Mesodermal cell (in vitro differentiated cells): ENCODE results near the gene DAPP1.

Experiments used
- H3K27ac ChIP-seq: 2 replicates; pipeline ENCODE4 v1.7.0; 2013; ENCODE audit warnings: mild to moderate bottlenecking, low read depth, low read length, moderate library complexity; ENCODE audit not compliant: severe bottlenecking
- H3K36me3 ChIP-seq: 2 replicates; pipeline ENCODE4 v1.7.1; 2013; ENCODE audit warnings: mild to moderate bottlenecking, low read length, moderate library complexity; ENCODE audit not compliant: control insufficient read depth, insufficient read depth
- H3K4me1 ChIP-seq: one replicate; pipeline ENCODE4 v1.7.1; 2013; ENCODE audit warnings: mild to moderate bottlenecking, low read length; ENCODE audit not compliant: insufficient read depth, control insufficient read depth, poor library complexity, severe bottlenecking
- H3K4me3 ChIP-seq: 2 replicates; pipeline ENCODE4 v1.7.0; 2013; ENCODE audit warnings: low read length, control low read depth, mild to moderate bottlenecking; ENCODE audit not compliant: insufficient read depth, poor library complexity, severe bottlenecking; ENCODE audit errors: extremely low read depth
- H3K9me3 ChIP-seq: 2 replicates; pipeline ENCODE4 v1.7.1; 2013; ENCODE audit warnings: mild to moderate bottlenecking, low read length, moderate library complexity; ENCODE audit not compliant: control insufficient read depth
- WGBS, 2 experiments: methylation state at CpG; one replicate each; pipeline ENCODE4 v1.1.5; 2013; ENCODE audit warnings: missing lambda C conversion rate in 2 of 2; ENCODE audit not compliant: insufficient coverage in 2 of 2; 5-methylcytosine and 5-hydroxymethylcytosine counted together

Gene DAPP1

DNA sequence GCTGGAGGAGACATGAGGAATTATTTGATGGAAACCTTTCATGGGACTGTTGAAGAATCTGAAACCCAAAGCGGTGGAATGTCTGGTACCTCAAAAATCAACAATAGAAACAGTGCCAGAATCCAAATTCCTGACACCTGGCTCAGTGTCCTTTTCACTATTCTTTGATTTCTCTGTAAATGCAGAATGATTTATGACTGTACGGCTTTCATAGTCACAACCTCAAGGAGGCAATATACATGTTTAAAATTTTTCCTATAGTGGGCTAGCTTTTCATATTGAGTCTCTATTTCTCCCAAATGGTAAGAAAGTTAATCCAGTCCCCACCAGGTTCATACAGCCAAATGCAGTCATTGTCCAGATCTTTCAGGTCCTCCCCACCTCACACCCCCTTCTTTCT lies 19.3 kb downstream of the DAPP1 start:
- WGBS, 2 experiments: no CpG with 5 or more reads among the region's 2 CpGs
- Histone ChIP-seq H3K4me3 (no peak overlapping the region), H3K36me3 (no peaks in the 10 kb centered on the region), H3K27ac (no peak overlapping the region), H3K9me3 (no peaks in the 10 kb centered on the region), H3K4me1 (peaks cover 3% of the 10 kb centered on the region)

DNA sequence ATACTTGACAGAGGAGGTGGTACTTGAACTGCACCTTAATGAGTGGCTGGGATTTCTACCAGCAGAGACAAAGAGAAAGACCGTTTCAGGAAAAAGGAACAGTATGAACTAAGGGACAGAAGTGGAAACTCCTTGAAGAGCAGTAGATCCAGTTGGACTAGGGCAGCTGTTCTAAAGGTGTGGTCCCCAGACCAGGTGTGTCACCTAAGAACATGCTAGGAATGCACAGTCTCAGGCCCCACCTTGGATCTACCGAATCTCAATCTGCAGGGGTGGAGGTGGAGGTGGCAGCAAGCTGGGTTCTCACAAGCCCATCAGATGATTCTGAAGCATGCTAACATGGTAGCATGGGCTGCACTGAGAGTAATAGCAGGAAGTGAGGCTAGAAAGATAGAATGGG lies 22.3 kb downstream of the DAPP1 start:
- 0 to 50% methylated on average over 1 to 2 of the region's 2 CpGs for WGBS, 2 experiments
- no peak overlapping the region for H3K27ac ChIP-seq
- H3K36me3 ChIP-seq: no peaks in the 10 kb centered on the region
- no peak overlapping the region for H3K4me3 ChIP-seq
- no peaks in the 10 kb centered on the region for H3K9me3 ChIP-seq
- no peaks in the 10 kb centered on the region for H3K4me1 ChIP-seq

DNA sequence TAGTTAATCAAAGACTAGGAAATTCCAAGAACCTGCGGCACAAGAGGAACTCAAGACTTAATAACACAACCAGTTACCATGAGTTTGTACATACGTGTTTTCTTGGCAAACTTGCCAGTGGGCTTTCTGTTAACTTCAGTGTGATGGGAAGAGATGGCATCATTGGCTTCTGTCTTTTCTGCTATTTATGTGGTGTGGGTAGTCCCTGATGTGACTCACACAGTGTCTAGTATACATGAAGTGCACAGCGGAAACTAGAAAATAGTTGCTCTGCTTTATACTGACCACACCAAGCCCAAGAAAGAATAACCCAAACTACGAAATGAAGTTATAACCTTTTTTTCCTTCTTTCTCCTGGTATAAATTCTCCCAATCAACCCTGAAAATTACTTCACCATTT lies 24.5 kb downstream of the DAPP1 start:
- WGBS, 2 experiments: 84 to 100% methylated on average over 1 to 3 of the region's 4 CpGs
- H3K36me3 ChIP-seq: no peaks in the 10 kb centered on the region
- H3K4me1 ChIP-seq: no peaks in the 10 kb centered on the region
- no peak overlapping the region for H3K27ac ChIP-seq
- no peak overlapping the region for H3K4me3 ChIP-seq
- no peaks in the 10 kb centered on the region for H3K9me3 ChIP-seq

DNA sequence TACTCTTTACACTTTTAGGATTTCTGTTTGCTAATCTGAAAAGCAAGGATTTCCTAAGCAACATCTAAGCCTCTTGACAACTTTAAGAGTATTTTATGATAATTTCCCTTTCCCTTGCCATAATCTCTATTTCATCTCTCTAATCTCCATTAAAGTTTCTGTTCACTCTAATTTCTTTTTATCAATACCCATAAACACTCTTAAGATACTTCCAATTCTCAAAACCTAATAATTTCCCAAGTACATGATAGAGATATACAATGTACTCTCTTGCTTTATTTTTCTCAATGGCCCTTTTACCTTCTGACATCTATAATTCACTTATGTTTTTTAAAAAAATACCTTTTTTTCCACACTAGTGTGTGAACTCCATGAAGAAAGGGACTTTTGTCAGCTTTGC lies 26.8 kb downstream of the DAPP1 start:
- H3K4me3 ChIP-seq: no peak overlapping the region
- H3K36me3 ChIP-seq: no peaks in the 10 kb centered on the region
- H3K27ac ChIP-seq: no peak overlapping the region
- H3K4me1 ChIP-seq: no peaks in the 10 kb centered on the region
- no peaks in the 10 kb centered on the region for H3K9me3 ChIP-seq

DNA sequence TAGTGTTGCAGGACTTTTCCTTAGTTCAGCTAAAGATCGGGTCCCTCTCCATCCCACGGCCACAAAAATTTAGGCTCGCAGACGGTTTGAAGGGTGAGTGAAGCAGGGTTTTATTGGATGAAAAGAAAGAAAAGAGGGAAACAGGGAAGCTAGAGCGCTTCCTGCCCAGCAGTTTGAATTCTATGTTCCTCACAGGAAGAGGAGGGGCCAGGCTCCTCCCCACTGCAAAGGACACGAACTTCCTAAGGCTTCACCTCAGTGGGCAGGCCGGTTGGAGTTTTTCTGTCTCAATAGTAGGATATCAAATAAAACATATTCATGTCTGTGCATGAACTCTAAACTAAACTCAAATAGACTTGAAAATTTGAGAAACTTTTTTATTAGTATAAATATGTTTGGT lies 27.4 kb downstream of the DAPP1 start:
- no peaks in the 10 kb centered on the region for H3K4me1 ChIP-seq
- H3K9me3 ChIP-seq: no peaks in the 10 kb centered on the region
- H3K36me3 ChIP-seq: no peaks in the 10 kb centered on the region
- no peak overlapping the region for H3K27ac ChIP-seq
- WGBS, 2 experiments: 83 to 94% methylated on average over 2 to 5 of the region's 7 CpGs
- no peak overlapping the region for H3K4me3 ChIP-seq

DNA sequence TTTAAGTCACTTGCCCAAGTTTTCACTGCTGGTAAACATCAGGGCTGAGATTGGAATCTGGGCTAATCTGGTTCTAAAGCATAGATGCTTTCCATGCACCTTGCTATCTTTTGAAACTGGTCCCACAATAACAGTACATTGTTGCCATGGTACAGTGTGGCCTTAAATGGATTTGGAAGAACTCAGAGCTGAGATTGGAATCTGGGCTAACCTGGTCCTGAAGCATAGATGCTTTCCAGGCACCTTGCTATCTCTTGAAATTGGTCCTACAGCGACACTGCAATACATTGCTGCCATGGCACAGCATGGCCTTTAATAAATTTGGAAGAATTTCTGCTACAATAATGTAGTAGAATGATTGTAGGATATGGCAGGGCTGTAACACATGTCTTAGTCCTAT lies 28.6 kb downstream of the DAPP1 start:
- Histone ChIP-seq H3K4me1 (no peaks in the 10 kb centered on the region), H3K9me3 (no peaks in the 10 kb centered on the region)
- 100% methylated on average over 1 of the region's 1 CpG for WGBS, 2 experiments

DNA sequence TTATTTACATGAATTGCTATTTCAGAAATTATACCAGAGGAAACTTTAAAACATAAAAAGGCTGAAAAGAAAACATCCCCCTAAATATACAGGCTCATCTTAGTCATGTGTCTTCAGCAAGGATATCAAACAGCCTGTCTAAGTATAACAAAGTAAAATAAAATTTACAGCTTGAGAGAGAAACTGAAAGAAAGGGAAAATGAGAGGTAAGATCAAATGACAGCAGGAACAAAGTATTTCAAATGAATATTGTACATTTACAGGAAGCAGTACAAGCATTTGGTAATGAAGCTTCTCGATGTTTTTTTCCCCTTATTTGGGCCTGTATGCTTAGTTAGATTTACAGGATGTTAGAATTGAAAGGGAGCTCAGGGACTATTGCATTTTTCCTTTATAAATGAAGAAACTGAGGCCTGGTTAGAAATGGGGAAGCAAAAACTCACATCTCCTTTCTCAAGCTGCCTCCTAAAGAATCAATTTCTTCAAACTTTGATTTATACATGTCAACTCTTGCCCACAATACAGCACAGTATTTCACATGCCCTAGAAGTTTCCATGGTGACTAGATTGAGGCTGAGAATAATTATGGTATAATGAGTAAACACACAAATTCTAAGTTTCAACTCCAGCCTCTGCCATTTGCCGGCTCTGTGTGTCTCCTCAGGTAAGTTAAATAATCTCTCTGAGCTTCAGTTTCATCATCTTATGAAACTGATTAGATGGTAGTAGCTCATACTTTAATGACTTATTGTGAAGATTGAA lies 29.3 kb downstream of the DAPP1 start:
- Histone ChIP-seq H3K4me3 (no peak overlapping the region), H3K9me3 (no peaks in the 10 kb centered on the region), H3K27ac (no peak overlapping the region), H3K4me1 (no peaks in the 10 kb centered on the region), H3K36me3 (no peaks in the 10 kb centered on the region)
- 90% methylated on average over 2 of the region's 2 CpGs; no CpG with 5 or more reads in 1 of the 2 experiments for WGBS, 2 experiments

More for the DNA sequence above, 28.6 kb downstream of the DAPP1 start:
- no peaks in the 10 kb centered on the region for H3K36me3 ChIP-seq
- H3K4me3 ChIP-seq: no peak overlapping the region
- H3K27ac ChIP-seq: no peak overlapping the region

DNA sequence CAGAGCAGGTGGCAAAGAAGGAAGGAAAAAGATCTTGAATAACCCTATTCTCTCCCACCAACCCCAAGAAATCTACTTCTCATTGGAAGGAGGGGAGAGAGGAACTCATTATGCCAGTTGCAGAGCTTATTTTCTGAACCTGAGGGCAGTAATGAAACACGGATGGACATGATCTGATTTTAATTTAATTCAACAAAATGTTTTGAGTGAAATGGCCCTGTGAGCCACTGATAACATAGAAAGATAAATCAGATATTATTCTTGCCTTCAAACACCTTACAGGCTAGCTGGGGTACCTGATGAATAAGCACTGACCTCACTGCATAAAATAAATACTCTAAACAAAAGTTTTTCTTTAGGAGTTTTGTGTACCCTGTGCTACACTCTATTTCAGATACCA lies 30.3 kb downstream of the DAPP1 start:
- Histone ChIP-seq H3K4me3 (no peak overlapping the region), H3K36me3 (no peaks in the 10 kb centered on the region), H3K27ac (no peak overlapping the region), H3K9me3 (no peaks in the 10 kb centered on the region), H3K4me1 (no peaks in the 10 kb centered on the region)
- WGBS, 2 experiments: no CpG with 5 or more reads among the region's 1 CpG

DNA sequence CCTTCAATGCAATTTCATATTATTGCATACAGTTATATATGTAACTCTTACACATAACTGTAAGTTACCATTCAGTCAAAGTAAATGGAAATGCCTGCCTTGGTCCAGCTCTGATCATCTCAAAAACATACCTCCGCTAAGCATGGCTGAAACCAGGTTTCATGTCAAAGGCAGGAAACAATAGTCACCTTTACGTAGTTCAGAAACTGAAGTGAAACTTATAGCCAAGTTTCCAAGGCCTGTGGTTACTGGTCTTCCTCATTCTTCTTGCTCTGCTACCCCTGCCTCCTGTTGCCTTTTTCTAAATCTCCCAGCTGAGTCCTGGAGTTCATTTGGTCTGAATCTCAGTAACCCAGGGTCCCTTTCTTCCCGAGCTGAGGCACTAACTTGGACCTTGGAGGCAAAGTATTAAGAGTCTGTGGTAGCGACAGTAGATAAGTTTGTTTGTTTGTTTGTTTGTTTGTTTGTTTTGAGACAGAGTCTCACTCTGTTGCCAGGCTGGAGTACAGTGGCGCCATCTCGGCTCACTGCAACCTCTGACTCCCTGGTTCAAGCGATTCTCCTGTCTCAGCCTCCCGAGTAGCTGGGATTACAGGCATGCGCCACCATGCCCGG lies 30.8 kb downstream of the DAPP1 start:
- no peaks in the 10 kb centered on the region for H3K36me3 ChIP-seq
- H3K9me3 ChIP-seq: no peaks in the 10 kb centered on the region
- 78 to 93% methylated on average over 5 to 9 of the region's 10 CpGs for WGBS, 2 experiments
- no peak overlapping the region for H3K4me3 ChIP-seq
- no peaks in the 10 kb centered on the region for H3K4me1 ChIP-seq
- H3K27ac ChIP-seq: no peak overlapping the region

DNA sequence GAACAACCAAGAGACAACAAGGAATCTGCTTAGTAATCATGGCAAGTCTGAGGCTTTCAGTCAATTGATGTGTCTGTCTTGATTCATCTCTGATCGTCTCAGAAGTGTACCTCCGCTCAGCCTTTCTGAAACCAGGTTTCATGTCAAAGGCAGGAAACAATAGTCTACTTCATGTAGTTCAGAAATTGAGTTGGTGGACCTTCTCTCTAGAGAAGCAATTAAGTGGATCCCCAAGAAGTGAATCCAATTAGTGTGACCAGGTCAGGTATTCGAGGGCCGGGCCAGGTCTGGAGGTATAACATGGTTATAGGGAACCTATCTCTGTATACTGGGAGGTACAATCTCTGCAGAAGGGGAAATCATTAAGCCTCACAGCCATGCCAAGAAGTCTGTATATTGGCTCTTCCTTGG lies 32.0 kb downstream of the DAPP1 start:
- Histone ChIP-seq H3K9me3 (no peaks in the 10 kb centered on the region), H3K36me3 (no peaks in the 10 kb centered on the region), H3K4me3 (no peak overlapping the region), H3K27ac (no peak overlapping the region), H3K4me1 (no peaks in the 10 kb centered on the region)
- WGBS, 2 experiments: 90 to 92% methylated on average over 3 to 4 of the region's 4 CpGs

DNA sequence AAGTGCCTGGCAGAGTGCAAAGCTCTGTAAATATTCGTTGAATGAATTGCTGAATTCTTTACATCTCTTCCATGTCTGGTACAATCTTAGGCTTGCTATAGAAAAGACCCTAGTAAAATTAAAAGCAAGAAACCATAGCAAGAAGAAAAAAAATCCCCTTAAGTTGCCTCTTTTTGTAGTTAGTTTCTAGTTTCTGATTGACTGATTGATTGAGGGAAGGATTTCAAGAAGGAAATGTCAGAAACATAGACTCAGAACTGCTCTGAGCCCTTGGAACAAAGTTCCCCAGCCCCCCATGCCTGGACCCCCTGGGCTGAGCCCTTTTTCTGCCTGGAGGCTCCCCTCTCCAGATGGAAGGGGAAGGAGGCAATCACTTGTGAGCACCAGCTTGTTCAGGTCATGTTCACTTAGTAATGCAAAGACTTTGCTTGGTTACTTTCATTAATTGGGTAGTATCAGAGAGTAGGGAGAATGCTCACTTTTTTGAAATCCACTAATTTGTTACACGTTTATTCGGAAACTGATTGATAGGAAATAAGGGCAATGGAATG lies 35.6 kb downstream of the DAPP1 start:
- Histone ChIP-seq H3K9me3 (no peaks in the 10 kb centered on the region), H3K27ac (no peak overlapping the region), H3K4me1 (peaks cover 6% of the 10 kb centered on the region), H3K36me3 (no peaks in the 10 kb centered on the region), H3K4me3 (no peak overlapping the region)
- 100% methylated on average over 3 of the region's 3 CpGs; no CpG with 5 or more reads in 1 of the 2 experiments for WGBS, 2 experiments
